Activated CD4-positive, alpha-beta memory T cell treated with anti-CD3 and anti-CD28 coated beads, Interleukin-2, amount 10 ng/mL, durations not matched to agents 7 days and 5 days (primary cell): ENCODE data around the gene LAMC1. TPM values are rescaled to one million over a fixed set of nuclear protein-coding genes. Genes with fewer than 3 reads are reported as not detected.
"Not testable (repeated sequence)": the region's sequence is repeated elsewhere in the genome, so short reads cannot be mapped to it uniquely, and the experiment has no call there.

Experiments
- CTCF ChIA-PET: fragments of 350-600 bp; sonication (Branson Sonifier 250); formaldehyde crosslinking; loops from one replicate; lab custom pipeline; 2021; ENCODE audit warnings: antibody characterized with exemption, inconsistent platforms; lab: Charles Lee
- POLR2A ChIA-PET: fragments of 350-600 bp; sonication (Branson Sonifier 250); formaldehyde crosslinking; loops from one replicate; lab custom pipeline; 2021; ENCODE audit warnings: antibody characterized with exemption; lab: Charles Lee
- DNase-seq: peaks from one replicate; pipeline ENCODE4 v3.0.0-alpha.2; 2020
- H3K27ac Mint-ChIP-seq: one replicate; pipeline ENCODE4 v1.8.0; 2021; ENCODE audit warnings: mild to moderate bottlenecking, mixed read lengths
- H3K27me3 Mint-ChIP-seq: one replicate; pipeline ENCODE4 v1.8.0; 2021; ENCODE audit warnings: mixed read lengths
- H3K36me3 Mint-ChIP-seq: one replicate; pipeline ENCODE4 v1.8.0; 2021; ENCODE audit warnings: low read depth, mixed read lengths
- H3K4me1 Mint-ChIP-seq: one replicate; pipeline ENCODE4 v1.8.0; 2021; ENCODE audit warnings: mixed read lengths
- H3K4me3 Mint-ChIP-seq: one replicate; pipeline ENCODE4 v1.8.0; 2021; ENCODE audit warnings: mild to moderate bottlenecking, mixed read lengths
- H3K9me3 Mint-ChIP-seq: one replicate; pipeline ENCODE4 v1.8.0; 2021; ENCODE audit warnings: mixed read lengths
- total RNA-seq, 2 experiments: library from RNA; stranded (reverse); gene quantifications; one replicate each; pipeline ENCODE4 v1.2.3, GENCODE V29; 2021

The LAMC1 gene
- total RNA-seq, 2 experiments from 2014 or later, result 0.53 TPM; not detected in 1

DNA sequence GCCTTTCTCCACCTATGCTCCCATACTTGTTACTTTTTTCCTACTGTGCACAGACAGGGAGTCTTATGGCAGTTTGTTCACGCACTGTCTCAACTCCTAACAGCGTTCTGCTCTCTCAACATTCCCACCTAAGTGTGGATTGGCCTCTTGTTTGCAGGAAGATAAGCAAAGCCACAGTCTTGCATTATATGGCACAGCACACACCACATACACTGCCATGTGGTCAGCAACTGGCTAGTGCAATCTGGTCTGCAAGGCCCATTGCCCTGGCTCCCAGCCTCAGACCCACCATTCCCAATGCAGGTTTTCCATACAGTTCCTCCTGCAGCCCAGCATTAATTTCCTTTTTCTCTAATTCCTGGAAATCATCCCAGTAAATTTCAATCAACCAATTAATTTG lies 124.5 kb downstream of the LAMC1 start:
- DNase-seq, result no peak
- H3K9me3 Mint-ChIP-seq, result no peaks in the 10 kb centered on the region
- H3K4me1 Mint-ChIP-seq, result no peaks in the 10 kb centered on the region
- H3K27me3 Mint-ChIP-seq, result peaks cover 8% of the 10 kb centered on the region
- H3K27ac Mint-ChIP-seq, result no peak overlapping the region
- ChIA-PET POLR2A (no interaction called here), CTCF (no interaction called here)
- no peaks in the 10 kb centered on the region for H3K36me3 Mint-ChIP-seq
- H3K4me3 Mint-ChIP-seq, result no peak overlapping the region

DNA sequence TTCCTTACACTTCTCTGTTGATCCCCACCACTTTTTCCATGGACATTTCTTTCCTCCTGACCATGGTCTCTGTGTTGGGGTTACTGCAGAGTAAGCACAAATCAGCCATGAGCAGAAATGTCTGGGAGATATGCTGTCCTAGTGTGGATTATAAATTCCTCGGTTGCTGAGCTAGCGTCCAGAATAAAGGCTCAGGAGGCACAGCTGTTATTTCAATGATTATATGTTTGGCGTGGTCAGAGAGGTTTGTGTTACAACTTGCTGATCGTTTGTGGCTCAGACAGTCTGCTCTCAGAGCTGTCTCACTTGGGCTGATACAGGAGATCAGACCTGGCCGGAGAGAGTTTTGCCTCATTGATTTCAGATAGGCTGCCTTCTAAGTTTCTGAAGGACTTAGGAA lies 125.4 kb downstream of the LAMC1 start:
- H3K27ac Mint-ChIP-seq, result no peak overlapping the region
- no peak overlapping the region for H3K4me3 Mint-ChIP-seq
- no peaks in the 10 kb centered on the region for H3K36me3 Mint-ChIP-seq
- ChIA-PET POLR2A (no interaction called here), CTCF (interaction anchor here (0.6 kb wide), 1 partner anchor 553 kb away, joined by 3 read pairs; no protein-coding TSS in a partner anchor)
- H3K4me1 Mint-ChIP-seq, result no peaks in the 10 kb centered on the region
- H3K9me3 Mint-ChIP-seq, result no peaks in the 10 kb centered on the region
- H3K27me3 Mint-ChIP-seq, result peaks cover 3% of the 10 kb centered on the region
- no peak for DNase-seq

DNA sequence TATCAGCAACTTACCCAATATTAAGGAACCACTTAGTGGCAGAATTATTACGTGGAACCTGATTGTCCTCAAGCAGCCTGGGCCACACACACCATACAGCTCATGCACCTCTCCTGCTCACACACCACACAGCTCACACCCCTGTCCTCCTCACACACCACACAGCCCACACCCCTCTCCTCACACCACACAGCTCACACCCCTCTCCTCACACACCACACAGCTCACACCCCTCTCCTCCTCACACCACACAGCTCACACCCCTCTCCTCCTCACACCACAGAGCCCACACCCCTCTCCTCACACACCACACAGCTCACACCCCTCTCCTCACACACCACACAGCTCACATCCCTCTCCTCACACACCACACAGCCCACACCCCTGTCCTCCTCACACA lies 126.1 kb downstream of the LAMC1 start:
- ChIA-PET CTCF (interaction anchor here (0.6 kb wide), 1 partner anchor 554 kb away, joined by 3 read pairs; no protein-coding TSS in a partner anchor), POLR2A (no interaction called here)
- no peak for DNase-seq
- no peaks in the 10 kb centered on the region for H3K9me3 Mint-ChIP-seq
- no peaks in the 10 kb centered on the region for H3K4me1 Mint-ChIP-seq
- peaks cover 1% of the 10 kb centered on the region for H3K27me3 Mint-ChIP-seq
- no peaks in the 10 kb centered on the region for H3K36me3 Mint-ChIP-seq
- no peak overlapping the region for H3K27ac Mint-ChIP-seq
- H3K4me3 Mint-ChIP-seq, result no peak overlapping the region

DNA sequence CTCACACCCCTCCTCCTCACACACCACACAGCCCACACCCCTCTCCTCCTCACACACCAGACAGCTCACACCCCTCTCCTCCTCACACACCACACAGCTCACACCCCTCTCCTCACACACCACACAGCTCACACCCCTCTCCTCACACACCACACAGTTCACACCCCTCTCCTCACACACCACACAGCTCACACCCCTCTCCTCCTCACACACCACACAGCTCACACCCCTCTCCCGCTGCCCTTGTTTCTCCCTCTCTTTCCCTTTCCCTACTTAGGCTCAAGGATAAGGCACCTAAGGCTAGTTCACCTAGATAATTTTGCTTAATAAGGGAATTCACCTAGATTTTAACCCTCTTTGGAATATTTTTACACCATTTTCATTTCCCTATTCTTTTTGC lies 126.8 kb downstream of the LAMC1 start:
- H3K27me3 Mint-ChIP-seq, H3K4me1 Mint-ChIP-seq, H3K27ac Mint-ChIP-seq, DNase-seq, H3K36me3 Mint-ChIP-seq, CTCF ChIA-PET, POLR2A ChIA-PET, H3K9me3 Mint-ChIP-seq, H3K4me3 Mint-ChIP-seq: not testable (repeated sequence)

DNA sequence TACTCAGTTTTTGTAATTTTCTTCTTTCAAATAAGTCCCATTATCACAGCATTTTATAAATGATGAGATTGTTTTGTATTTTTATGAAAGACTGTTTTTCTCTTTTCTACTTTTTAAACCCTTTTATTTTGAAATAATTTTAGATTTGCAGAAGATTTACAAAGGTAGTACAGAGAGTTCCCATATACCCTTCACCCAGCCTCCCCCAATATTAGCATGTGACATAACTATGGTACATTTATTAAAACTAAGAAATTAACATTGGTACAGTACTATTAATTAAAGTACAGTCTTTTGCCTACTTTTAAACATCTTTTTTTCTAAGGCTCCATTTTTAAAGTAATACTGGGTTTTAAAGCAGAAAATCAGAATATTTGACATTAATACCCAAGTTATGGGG lies 127.2 kb downstream of the LAMC1 start:
- no peak for DNase-seq
- H3K4me1 Mint-ChIP-seq, result no peaks in the 10 kb centered on the region
- CTCF ChIA-PET, result no interaction called here
- POLR2A ChIA-PET, result no interaction called here
- no peaks in the 10 kb centered on the region for H3K36me3 Mint-ChIP-seq
- no peak overlapping the region for H3K27ac Mint-ChIP-seq
- no peak overlapping the region for H3K4me3 Mint-ChIP-seq
- H3K27me3 Mint-ChIP-seq, result no peaks in the 10 kb centered on the region
- H3K9me3 Mint-ChIP-seq, result no peaks in the 10 kb centered on the region

DNA sequence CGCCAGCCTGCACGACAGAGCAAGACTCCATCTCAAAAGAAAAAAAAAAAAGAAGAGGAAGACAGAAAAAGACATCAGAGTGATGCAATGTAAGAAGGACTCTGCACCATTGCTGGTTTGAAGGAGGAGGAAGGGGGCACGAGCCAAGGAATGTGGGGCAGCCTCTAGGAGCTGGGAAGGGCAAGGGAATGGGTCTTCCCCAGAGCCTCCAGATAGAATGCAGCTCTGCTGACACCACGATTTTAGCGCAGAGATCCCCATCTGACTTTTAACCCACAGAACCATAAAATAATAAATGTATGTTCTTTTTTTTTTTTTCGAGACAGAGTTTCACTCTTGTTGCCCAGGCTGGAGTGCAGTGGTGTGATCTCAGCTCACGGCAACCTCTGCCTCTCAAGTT lies 129.0 kb downstream of the LAMC1 start:
- DNase-seq, result no peak
- peaks cover 3% of the 10 kb centered on the region for H3K27me3 Mint-ChIP-seq
- no peaks in the 10 kb centered on the region for H3K4me1 Mint-ChIP-seq
- H3K36me3 Mint-ChIP-seq, result no peaks in the 10 kb centered on the region
- H3K4me3 Mint-ChIP-seq, result no peak overlapping the region
- H3K27ac Mint-ChIP-seq, result no peak overlapping the region
- H3K9me3 Mint-ChIP-seq, result no peaks in the 10 kb centered on the region
- ChIA-PET POLR2A (no interaction called here), CTCF (no interaction called here)

DNA sequence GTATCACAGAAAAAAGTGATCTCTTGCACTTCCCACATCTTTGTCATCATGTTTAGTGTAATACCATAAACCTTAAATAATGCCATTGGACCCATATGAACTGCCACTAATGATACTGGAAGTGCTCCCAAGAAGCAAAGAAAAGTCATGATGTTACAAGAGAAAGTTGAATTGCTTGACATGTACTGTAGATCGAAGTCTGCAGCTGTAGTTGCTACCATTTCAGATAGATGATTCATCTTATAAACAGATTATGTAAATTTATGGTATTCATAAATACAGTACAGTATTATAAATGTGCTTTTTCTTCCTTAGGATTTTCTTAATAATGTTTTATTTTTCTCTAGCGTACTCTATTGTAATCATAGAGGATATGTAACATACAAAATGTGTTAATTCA lies 132.7 kb downstream of the LAMC1 start:
- Mint-ChIP-seq H3K4me1 (no peaks in the 10 kb centered on the region), H3K4me3 (no peak overlapping the region), H3K36me3 (no peaks in the 10 kb centered on the region), H3K27me3 (peaks cover 3% of the 10 kb centered on the region), H3K9me3 (no peaks in the 10 kb centered on the region), H3K27ac (no peak overlapping the region)
- no peak for DNase-seq
- ChIA-PET POLR2A (no interaction called here), CTCF (no interaction called here)

DNA sequence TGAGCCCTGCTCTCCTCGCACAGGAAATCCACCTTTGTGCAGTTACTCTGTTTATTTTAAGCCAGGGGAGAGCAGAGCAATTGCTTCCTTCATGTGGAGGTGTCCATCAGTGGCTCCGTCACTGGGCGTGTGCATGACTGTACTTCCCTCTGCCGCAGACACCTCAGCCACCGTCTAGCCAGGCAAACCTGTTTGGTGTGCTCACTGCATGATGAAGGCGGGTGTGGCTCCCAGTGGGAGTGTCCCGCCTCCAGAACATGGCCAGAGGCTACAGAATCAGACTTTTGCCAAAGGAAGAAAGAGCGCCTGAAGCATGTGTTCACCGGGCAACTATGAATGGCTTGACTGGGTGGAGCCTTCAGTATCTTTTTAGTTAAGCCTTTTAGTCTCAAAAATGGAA lies 136.7 kb downstream of the LAMC1 start:
- H3K27me3 Mint-ChIP-seq, result peaks cover 3% of the 10 kb centered on the region
- no peaks in the 10 kb centered on the region for H3K4me1 Mint-ChIP-seq
- CTCF ChIA-PET, result no interaction called here
- no peaks in the 10 kb centered on the region for H3K36me3 Mint-ChIP-seq
- no peak overlapping the region for H3K4me3 Mint-ChIP-seq
- no peak for DNase-seq
- no peak overlapping the region for H3K27ac Mint-ChIP-seq
- POLR2A ChIA-PET, result no interaction called here
- no peaks in the 10 kb centered on the region for H3K9me3 Mint-ChIP-seq

DNA sequence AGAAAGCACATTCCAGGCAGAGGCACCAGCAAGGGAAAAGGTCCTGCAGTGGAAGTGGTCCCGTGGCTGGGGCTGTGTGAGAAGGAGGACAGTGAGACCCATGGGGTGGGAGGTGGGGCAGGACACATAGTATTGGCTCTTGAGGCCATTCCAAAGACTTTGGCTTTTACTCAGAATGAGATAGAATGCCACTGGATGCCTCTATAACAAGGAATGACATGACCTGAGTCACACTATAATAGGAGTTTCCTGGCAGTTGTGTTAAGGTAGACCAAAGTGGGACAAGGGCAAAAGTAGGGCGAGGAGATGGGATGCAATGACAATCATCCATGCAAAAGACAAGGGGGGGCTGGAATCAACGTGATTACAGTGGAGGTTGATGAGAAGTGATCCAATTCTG lies 138.2 kb downstream of the LAMC1 start:
- Mint-ChIP-seq H3K36me3 (no peaks in the 10 kb centered on the region), H3K4me3 (no peak overlapping the region), H3K27me3 (no peaks in the 10 kb centered on the region), H3K4me1 (no peaks in the 10 kb centered on the region), H3K9me3 (no peaks in the 10 kb centered on the region), H3K27ac (no peak overlapping the region)
- no peak for DNase-seq
- POLR2A ChIA-PET, result no interaction called here
- CTCF ChIA-PET, result no interaction called here

DNA sequence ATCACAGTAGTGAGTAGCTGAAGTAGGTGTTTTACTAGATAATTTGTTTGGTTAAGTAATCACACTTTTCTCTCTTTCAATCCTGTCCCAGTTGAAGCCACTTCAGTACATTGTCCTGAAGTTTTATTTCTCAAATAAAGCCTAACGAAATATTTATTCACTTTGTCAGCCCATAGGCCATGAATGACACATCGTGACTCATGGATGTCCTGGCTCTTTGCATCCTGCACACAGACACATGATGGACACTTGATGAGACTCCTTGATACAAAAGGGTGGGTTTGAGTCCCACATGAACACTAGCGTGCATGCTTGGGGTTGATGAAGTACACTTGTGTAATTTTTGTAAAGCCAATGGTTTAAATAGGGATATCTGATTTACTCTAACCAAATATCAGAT lies 140.1 kb downstream of the LAMC1 start:
- ChIA-PET POLR2A (no interaction called here), CTCF (no interaction called here)

DNA sequence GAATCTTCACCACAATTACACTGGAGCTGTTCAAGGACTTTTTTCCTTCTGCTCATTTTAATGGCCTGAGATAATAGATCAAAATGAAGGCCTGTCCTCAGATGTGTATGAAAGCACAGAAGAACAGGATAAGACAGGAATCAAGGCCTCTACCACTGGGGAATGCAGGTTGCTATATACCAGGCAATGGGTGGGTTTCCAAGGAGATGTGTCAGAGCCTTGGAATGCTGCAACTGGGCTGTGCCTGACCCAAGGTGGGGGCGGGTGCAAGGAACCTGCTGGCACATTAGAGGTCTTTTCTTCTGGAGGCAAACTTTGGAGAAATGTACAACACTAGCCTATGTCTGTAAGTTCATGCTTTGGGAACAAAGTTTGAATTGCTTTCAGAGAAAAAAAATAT lies 141.1 kb downstream of the LAMC1 start:
- POLR2A ChIA-PET, result no interaction called here
- no peaks in the 10 kb centered on the region for H3K4me1 Mint-ChIP-seq

More for the DNA sequence above, 140.1 kb downstream of the LAMC1 start:
- H3K27me3 Mint-ChIP-seq, result no peaks in the 10 kb centered on the region
- H3K27ac Mint-ChIP-seq, result no peak overlapping the region
- H3K4me1 Mint-ChIP-seq, result no peaks in the 10 kb centered on the region
- no peaks in the 10 kb centered on the region for H3K36me3 Mint-ChIP-seq
- H3K4me3 Mint-ChIP-seq, result no peak overlapping the region
- DNase-seq, result no peak
- H3K9me3 Mint-ChIP-seq, result no peaks in the 10 kb centered on the region

DNA sequence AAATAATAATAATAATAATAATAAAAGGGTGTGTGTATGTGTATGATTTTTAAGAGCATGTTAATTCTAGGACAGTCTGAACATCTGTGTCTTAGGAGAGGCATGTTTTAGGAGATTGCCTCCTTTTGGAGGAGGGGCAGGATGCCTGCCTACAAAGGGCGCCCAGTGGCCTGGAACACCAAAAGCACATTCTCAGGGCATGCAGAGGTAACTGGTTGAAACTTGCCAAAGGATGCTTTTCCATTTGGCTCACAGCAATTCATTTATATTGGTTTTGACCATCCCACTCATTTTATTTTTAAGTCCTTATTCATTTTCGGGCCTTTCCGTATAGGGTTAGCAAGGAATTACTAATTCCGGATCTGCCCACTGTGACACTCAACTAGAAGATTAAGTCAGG lies 141.7 kb downstream of the LAMC1 start:
- ChIA-PET CTCF (no interaction called here), POLR2A (no interaction called here)
- Mint-ChIP-seq H3K36me3 (no peaks in the 10 kb centered on the region), H3K27me3 (no peaks in the 10 kb centered on the region), H3K9me3 (no peaks in the 10 kb centered on the region), H3K4me1 (no peaks in the 10 kb centered on the region), H3K27ac (no peak overlapping the region), H3K4me3 (no peak overlapping the region)
- no peak for DNase-seq

More for the DNA sequence above, 141.1 kb downstream of the LAMC1 start:
- Mint-ChIP-seq H3K9me3 (no peaks in the 10 kb centered on the region), H3K4me3 (no peak overlapping the region), H3K36me3 (no peaks in the 10 kb centered on the region), H3K27me3 (no peaks in the 10 kb centered on the region), H3K27ac (no peak overlapping the region)
- no peak for DNase-seq
- CTCF ChIA-PET, result no interaction called here

DNA sequence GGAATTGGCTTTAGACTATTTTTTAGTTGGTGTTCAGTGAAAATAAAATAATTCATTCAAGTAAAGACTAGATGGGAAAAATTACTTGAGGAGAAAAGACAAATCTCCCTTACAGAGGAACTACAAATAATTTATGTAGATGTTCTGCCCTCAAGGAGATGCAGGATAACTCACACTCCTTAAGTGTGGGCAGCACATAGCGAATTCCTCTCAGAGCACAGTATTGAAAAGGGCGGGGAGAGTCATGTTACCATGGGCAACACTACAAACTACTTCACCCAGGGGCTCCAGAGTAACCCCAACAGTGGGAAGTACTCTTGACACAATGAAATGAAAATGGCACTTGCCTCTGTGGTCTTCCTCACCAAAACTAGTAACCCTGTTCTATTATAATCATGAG lies 142.2 kb downstream of the LAMC1 start:
- Mint-ChIP-seq H3K4me1 (no peaks in the 10 kb centered on the region), H3K4me3 (no peak overlapping the region), H3K9me3 (no peaks in the 10 kb centered on the region), H3K27me3 (no peaks in the 10 kb centered on the region), H3K27ac (no peak overlapping the region), H3K36me3 (no peaks in the 10 kb centered on the region)
- ChIA-PET POLR2A (no interaction called here), CTCF (no interaction called here)
- DNase-seq, result no peak

DNA sequence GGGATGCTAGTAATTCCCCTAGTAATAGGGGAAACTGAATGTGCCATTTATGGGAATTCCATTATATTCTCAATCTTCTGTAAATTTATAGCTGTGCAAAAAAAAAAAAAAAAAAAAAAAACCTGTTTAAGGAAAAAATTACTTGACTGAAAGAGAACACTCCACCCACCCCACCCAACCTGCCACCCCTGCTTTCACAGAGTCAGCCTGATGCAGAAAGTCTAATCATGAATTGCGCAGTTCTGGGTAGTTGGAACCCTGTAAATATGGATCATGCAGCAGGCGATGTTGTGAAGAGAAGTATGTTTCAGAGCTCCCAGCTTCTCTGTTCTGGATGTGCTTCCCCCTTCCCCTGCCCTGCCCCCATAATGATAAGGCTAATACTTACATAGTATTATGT lies 143.2 kb downstream of the LAMC1 start:
- no peaks in the 10 kb centered on the region for H3K9me3 Mint-ChIP-seq
- no peaks in the 10 kb centered on the region for H3K36me3 Mint-ChIP-seq
- H3K4me3 Mint-ChIP-seq, result no peak overlapping the region
- H3K4me1 Mint-ChIP-seq, result no peaks in the 10 kb centered on the region
- CTCF ChIA-PET, result no interaction called here
- POLR2A ChIA-PET, result no interaction called here
- H3K27me3 Mint-ChIP-seq, result peaks cover under 1% of the 10 kb centered on the region
- H3K27ac Mint-ChIP-seq, result no peak overlapping the region
- no peak for DNase-seq

DNA sequence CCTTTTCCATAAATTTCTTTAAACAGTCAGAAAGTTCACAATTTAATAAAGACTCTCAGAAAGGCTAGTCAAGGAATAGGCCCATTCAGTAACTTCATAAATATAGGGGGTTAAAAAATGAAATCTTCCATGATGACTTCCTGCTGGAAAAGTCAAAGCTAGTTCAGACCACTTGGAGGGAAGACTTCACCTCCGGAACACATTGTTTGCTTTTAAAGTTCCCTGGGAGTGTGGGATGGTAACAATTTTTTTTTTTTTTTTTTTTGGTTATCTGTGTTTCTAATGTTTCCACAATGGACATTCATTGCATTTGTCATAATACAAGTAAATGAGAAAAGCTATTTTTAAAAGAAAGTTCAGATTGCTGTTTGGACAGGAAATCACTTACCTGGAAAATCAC lies 144.5 kb downstream of the LAMC1 start:
- Mint-ChIP-seq H3K36me3 (no peaks in the 10 kb centered on the region), H3K4me3 (no peak overlapping the region), H3K9me3 (no peaks in the 10 kb centered on the region)

More for the DNA sequence above, 144.5 kb downstream of the LAMC1 start:
- Mint-ChIP-seq H3K27ac (no peak overlapping the region), H3K4me1 (no peaks in the 10 kb centered on the region), H3K27me3 (peaks cover 6% of the 10 kb centered on the region)
- DNase-seq, result no peak
- CTCF ChIA-PET, result no interaction called here
- POLR2A ChIA-PET, result no interaction called here
